ENCODE data around the gene OR2V1.
A peak's percentile ranks its signal among the peaks of the same experiment; 100 is the strongest.
"Not testable (repeated sequence)": the region's sequence is repeated elsewhere in the genome, so short reads cannot be mapped to it uniquely, and the experiment has no call there.

OR2V1 gene

DNA sequence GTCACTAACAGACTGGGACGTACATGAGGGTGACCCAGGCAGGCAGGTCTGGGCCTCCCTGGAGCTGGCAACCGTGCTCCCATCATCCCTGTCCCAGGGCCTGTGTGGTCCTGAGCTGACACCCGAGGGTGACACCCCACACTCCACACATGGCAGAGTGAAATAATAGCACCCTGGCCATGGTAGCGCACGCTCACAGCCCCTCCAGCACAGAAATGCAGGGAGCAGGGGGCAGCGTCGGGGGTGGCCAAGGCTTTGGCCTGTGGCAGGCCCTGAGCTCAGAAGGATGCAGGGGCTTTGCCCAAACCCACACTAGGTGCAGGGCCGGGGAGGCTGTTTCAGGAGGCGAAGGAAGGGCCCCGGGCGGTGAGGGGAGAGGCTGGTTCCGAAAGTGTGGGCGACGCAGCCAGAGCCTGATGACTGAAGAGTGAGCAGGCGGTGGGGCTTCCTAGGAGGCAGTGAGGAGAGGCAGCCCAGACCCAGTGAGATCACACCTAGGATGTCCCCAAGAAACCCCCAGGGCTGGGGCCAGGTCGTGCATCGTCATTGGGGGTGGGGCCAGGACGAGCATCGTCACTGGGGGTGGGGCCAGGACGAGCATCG is 29.3 kb upstream of the OR2V1 start:
- DNase-seq (ENCODE audit: low spot score): peak; percentile 59

DNA sequence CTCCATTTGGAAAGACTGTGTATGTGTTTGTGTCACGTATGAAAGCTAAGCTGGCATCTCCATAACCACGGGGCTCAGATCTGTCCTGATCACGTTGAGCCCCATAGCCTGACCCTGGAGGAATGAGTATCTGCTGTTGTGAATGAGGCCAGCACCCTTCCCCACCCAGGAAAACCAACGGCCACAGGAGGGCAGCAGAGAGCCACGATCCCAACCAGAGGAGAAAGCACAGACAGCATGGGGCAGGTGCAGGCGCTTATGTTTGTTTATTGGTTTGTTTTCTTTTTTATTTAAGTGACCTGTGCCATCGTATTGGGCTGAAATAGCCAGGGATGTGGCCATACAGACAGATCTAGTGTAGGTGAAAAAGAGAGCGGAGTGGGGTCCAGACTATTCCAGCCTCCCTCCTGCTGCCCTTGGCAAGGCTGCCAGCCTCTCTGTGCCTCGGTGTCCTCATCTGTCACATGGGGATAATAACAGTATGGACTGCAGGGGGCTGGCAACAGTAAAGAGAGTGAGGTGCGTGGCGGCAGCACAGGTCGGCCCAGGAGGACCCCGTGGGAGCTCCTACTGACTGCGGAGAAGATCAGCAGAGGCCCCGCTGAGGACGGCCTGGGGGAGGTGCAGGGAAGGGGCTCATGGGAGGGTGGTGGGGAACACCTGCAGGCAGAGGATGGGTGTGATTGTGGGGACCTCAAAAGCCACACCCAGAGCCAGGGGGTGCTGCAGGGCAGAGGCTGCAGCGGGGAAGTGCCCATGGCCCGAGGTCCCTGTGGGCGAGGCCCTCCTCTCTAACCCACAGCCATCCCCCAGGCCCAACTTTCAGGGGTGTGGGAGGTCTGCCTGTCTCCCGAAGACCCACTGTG is 28.6 kb upstream of the OR2V1 start:
- peak; percentile 88 for DNase-seq (ENCODE audit: low spot score)

DNA sequence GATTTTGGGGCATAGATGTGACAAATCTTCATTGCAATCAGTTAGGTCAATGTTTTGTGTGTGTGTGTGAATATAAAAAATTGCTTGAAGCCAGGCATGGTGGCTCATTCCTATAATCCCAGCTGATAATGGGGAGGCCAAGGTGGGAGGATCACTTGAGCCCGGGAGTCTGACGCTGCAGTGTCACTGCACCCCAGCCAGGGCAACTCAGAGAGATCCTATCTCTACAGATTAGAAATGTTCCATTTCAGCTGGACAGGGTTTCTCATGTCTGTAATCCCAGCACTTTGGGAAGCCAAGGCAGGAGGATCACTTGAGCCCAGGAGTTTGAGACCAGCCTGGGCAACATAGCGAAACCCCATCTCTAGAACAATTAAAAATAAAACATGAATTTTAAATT is 27.9 kb upstream of the OR2V1 start:
- no peak for DNase-seq (ENCODE audit: low spot score)

DNA sequence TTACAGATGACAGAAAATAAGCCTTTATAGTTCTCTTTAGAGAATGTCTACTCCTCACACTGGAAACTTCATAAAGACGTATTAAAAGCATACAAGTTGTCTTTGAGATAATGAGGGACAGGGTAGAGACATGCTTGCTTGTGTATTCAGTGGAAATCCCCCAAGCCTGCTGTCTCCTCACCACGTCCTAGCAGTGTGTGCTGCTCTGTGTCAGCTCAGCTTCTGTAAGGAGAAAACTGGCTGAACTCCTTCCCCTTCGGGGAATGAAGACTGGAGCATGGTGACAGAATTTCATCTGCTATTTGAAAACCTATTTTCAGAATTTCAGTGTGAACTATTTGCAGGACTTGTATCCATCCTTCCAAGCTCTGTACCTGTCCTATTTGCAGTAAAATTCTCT is 25.8 kb upstream of the OR2V1 start:
- no peak for DNase-seq (ENCODE audit: low spot score)

DNA sequence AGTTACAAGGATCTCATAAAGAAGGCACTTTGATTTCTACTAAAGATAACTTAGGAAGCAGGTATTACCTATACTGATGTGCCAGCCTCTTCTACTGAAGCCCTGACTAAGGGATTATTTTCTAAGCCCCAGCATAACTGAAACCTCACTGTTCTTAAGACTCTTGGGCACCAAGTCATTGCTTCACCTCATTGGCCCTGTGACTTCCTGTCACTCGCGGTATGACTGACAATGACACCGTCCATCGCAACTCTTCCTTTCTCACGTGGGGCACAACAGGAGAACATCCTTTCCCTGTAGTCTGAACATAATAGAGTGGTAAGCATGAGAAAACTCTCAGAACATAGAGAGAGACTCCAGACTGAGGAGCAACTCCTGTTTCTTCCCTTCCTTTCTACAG is 22.8 kb upstream of the OR2V1 start:
- no peak for DNase-seq (ENCODE audit: low spot score)

DNA sequence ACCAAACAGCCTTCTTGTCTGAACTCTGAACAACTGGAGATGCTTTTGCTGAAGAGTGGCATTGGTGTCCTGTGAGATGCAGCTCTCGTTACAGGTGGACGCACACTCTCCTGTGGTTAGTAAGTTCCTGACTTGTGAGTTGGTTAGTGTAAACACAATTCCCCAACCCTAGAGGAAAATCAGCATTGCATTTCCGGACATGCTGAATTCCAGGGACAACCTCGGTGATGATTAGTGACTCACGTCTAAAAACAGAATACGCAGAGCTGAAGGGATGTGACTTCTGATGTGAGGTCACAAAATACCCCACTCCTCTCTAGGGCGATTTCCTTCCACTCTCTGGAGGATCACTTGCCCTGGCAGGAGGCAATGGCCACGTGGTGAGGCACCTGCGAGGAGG is 21.4 kb upstream of the OR2V1 start:
- no peak for DNase-seq (ENCODE audit: low spot score)

DNA sequence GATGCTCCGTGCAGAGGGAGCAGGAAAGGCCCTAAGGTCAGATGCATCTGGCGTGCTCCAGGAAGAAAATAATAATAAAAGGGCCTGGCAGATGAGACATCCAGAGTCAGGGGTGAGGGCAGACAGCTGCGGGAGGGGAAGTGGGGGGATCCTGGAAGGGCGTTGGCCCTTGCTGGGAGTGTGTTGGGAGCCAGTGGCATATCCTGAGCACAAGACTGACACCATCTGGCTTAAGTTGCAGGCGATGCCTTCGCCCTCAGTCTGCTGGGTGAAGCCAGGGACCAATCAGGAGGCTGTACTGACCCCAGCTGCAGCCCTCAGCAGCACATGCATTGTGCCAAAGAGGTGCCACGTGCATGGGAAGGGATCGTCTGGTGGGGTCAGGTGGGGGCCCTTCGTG is 20.2 kb upstream of the OR2V1 start:
- DNase-seq (ENCODE audit: low spot score): peak; percentile 55

GRCh38 chr5:181149806-181150733 is 19.1 kb upstream of the OR2V1 start:
- DNase-seq (ENCODE audit: low spot score): no peak

DNA sequence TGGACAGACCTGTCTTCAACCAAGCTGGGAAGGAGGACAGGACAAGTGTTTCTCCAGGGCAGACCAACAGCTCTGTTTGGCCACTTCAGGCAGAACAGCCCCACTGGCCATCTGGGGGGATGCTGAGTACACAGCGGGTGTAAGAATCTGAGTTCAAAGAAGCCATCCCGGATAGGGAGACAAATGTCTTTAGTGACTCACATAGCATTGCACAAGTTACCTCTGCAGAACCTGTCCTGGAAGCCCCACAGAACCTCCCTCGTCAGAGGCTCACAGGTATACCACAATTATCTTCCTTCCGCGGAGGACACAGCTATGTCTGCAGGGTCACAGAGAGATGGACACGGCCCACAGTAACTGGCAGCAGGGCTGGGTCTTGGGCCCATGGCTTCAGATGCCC is 18.4 kb upstream of the OR2V1 start:
- DNase-seq (ENCODE audit: low spot score): no peak

DNA sequence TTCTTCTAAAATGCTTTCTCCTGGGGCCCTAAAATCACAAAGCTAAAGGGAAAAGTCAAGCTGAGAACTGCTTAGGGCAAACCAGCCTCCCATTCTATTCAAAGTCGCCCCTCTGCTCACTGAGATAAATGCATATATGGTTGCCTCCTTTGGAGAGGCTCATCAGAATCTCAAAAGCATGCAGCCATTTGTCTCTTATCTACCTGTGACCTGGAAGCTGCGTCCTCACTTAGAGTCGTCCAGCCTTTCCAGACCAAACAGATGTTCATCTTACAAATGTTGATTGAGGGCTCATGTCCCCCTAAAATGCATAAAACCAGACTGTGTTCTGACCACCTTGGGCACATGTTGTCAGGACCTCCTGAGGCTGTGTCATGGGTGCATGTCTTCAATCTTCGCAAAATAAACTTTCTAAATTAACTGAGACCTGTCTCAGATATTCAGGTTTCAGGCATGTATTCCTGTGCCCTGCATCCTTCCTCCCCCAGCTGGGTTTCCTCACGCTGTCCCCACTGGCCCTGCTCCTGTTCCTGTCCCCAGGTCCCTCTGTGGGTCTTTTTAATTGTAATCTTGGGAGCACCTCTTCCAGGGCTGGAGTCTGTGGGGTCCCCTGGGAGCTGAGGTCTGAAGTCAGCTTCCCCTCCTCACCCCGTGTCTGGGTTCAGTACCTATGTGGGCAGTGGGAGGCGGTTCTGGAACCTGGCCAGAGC is 16.1 kb upstream of the OR2V1 start, which contains the start of gene OR2V2:
Gene OR2V2 (plus strand): TSS at position 660 of the 710 bp plus-strand sequence. CDS start 7,357 bp downstream, outside the sequence.
- not testable (repeated sequence) for DNase-seq (ENCODE audit: low spot score)

DNA sequence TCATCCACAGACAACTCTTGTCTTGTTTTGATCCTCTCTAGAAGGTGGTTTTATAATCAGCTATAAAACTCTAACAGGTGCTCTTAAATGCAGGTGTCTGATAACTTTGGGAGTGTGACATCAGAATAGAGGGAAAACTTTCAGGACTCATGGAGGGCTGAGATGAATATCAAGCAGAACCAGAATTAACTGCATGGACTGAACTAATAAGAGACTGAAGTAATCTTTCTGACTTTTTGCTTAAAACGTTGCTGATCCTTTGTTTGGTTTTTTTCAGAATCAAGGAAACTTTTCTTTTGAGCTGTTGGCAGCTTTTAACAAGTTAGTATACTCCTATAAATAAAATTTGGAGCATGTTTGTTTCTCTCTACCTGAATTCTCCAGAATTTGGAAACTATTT is 14.2 kb upstream of the OR2V1 start:
- no peak for DNase-seq (ENCODE audit: low spot score)

DNA sequence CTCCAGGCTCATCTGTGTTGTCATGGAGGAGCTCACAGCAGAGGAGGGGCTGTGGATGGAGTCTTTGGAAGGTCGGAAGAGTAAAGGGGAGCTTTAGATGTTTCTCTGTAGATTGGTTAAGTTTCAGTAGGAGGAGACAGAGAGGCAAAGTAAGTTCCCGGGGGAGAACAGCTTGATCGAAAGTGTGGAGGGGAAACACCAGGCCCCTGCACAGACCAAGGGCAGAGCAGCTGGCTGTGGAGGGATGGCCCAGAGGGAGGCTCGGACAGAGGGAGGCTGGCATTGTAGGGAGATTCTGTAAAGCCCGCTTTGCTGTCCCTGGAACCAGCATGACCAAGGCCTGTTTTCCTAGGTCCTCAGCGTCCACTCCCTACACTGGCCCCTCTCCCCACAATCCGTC is 11.1 kb upstream of the OR2V1 start:
- DNase-seq (ENCODE audit: low spot score): no peak

GRCh38 chr5:181140766-181141165 is 9.8 kb upstream of the OR2V1 start:
- no peak for DNase-seq (ENCODE audit: low spot score)

DNA sequence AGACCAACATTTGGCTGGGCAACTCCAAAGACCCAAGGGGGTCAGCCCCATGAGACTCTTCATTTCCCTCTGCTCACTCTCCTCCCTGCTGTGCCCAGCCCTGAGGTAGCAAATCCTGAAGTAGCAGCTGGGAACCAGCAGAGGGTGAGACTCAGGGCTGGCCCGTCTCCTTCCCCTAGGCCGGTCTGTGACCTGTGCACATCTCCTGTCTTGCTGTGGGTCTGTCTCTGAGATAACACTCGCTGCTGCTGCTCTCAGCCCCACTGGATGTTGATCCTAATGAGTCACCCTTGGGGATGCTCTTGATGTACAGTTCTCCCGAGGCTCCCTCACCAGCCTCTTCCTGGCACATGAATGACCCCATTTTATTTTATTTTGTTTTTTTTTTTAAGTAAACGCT is 7.3 kb upstream of the OR2V1 start:
- no peak for DNase-seq (ENCODE audit: low spot score)

GRCh38 chr5:181136361-181136955 is 5.5 kb upstream of the OR2V1 start:
- no peak for DNase-seq (ENCODE audit: low spot score)

GRCh38 chr5:181134259-181134658 is 3.3 kb upstream of the OR2V1 start:
- DNase-seq (ENCODE audit: low spot score): no peak

DNA sequence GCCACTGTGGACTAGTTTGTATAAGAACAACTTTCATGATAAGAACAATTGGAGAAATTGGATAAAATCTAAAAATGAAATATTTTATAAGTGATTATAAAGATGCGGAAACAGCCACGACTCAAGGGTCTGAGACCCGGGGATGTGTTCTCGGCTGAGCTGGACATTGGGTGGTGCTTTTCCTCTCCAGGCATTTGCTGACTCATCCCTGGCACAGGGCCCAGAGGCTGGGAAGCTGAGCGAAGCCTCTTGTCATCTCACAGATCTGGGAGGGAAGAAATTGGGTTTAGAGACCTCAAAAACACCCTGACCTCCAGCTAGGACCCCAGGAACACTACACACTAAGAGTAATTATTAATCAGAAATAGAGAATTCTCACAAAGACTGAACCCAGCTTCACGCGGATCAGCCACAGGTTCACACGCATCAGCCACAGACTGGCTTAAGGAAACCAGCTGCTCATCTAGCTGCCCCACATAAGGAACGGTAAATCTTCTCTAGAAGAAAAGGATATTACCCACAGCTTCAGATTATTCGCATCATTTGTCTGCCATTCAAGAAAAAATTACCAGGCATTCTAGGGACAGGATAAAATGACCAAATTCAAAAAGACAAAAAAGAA is 2.8 kb upstream of the OR2V1 start:
- DNase-seq (ENCODE audit: low spot score): no peak

GRCh38 chr5:181133083-181133482 is 2.1 kb upstream of the OR2V1 start:
- no peak for DNase-seq (ENCODE audit: low spot score)

GRCh38 chr5:181131514-181131913 is 545 bp upstream of the OR2V1 start:
- no peak for DNase-seq (ENCODE audit: low spot score)

DNA sequence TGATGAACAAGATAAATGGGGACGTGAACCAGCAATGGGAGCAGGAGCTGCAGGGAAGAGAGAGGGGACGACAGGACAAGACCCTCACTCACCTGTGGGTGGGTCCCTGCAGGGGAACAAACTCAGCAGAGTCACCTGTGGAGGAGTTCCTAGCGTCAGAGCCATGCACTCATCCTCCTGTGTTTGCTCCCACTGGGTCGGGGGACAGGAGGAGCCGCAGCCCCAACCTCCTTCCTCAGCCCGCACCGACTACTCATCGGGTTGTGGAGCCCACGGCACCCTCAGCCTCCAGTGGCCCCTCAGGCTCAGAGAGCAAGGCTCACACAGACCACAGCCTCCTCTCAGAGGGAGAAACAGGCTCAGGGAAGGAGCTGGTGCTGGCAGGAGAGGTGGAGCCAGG is 888 bp downstream of the OR2V1 start:
- not testable (repeated sequence) for DNase-seq (ENCODE audit: low spot score)

DNA sequence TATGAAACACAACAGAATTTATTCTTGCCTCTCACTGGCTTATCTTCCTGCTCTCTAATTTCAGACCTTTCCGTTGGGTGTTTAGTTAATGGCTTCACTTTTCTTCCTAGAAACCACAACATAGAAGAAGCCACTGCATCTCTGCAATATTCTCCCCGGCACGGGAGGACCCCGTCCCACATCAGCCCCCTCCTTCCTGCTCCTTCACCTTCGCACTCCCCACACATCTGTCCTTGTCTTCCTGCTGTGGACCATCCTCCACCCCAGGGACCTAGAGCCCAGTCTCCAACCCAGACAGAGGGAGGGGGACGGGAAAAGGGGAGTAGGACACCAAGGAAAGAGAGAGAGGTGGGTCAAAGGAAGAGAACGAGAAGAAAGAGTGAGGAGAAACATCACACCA is 1.4 kb downstream of the OR2V1 start:
- DNase-seq (ENCODE audit: low spot score): no peak

All from D341Med (cell line).